Neuronal stem cell (in vitro differentiated cells): ENCODE results near the gene ULBP3.
A peak's percentile ranks its signal among the peaks of the same experiment; 100 is the strongest.
"Not testable (repeated sequence)": the region's sequence is repeated elsewhere in the genome, so short reads cannot be mapped to it uniquely, and the experiment has no call there.

ENCODE experiments used
- DNase-seq: peaks from one replicate; pipeline ENCODE4 v3.0.0-alpha.2; 2013; ENCODE audit warnings: low spot score
- H2AFZ ChIP-seq: one replicate; pipeline ENCODE4 v1.6.1; 2013; ENCODE audit warnings: mild to moderate bottlenecking, low read length, inconsistent platforms
- H2AK5ac ChIP-seq: 2 replicates; pipeline ENCODE4 v1.6.1; 2013; ENCODE audit warnings: low read depth, mild to moderate bottlenecking, inconsistent platforms, low read length, moderate library complexity, mixed read lengths
- H2BK120ac ChIP-seq: 2 replicates; pipeline ENCODE4 v1.6.1; 2013; ENCODE audit warnings: low read depth, mild to moderate bottlenecking, inconsistent platforms, low read length, moderate library complexity, mixed read lengths
- H2BK12ac ChIP-seq: one replicate; pipeline ENCODE4 v1.6.1; 2013; ENCODE audit warnings: low read length, inconsistent platforms
- H2BK15ac ChIP-seq: 2 replicates; pipeline ENCODE4 v1.6.1; 2013; ENCODE audit warnings: mild to moderate bottlenecking, low read length, inconsistent platforms, mixed read lengths
- H2BK5ac ChIP-seq: one replicate; pipeline ENCODE4 v1.6.1; 2013; ENCODE audit warnings: inconsistent platforms, mild to moderate bottlenecking, low read length, moderate library complexity
- H3K14ac ChIP-seq: one replicate; pipeline ENCODE4 v1.6.1; 2013; ENCODE audit warnings: low read length, inconsistent platforms
- H3K18ac ChIP-seq: 2 replicates; pipeline ENCODE4 v1.6.1; 2013; ENCODE audit warnings: low read length, inconsistent platforms
- H3K23ac ChIP-seq: 2 replicates; pipeline ENCODE4 v1.6.1; 2013; ENCODE audit warnings: low read depth, mild to moderate bottlenecking, mixed read lengths, low read length, inconsistent platforms; ENCODE audit not compliant: poor library complexity
- H3K27ac ChIP-seq: replicated peaks from 3 replicates; pipeline ENCODE4 v1.5.1; 2013; ENCODE audit warnings: low read length, inconsistent platforms
- H3K27me3 ChIP-seq, 3 experiments: 2 replicates each; pipeline ENCODE4 v1.6.1; 2013; ENCODE audit warnings: low read length in 3 of 3, mild to moderate bottlenecking in 2 of 3, inconsistent platforms in 1 of 3, low read depth in 1 of 3, mixed read lengths in 1 of 3, moderate library complexity in 1 of 3; ENCODE audit not compliant: control insufficient read depth in 3 of 3, insufficient read depth in 3 of 3
- H3K36me3 ChIP-seq, 2 donors: replicated peaks in 1 of 2; 2 replicates each; pipeline ENCODE4 v1.6.1; 2013; ENCODE audit warnings: low read length in 2 of 2; ENCODE audit not compliant: control insufficient read depth in 2 of 2, insufficient read depth in 2 of 2
- H3K4ac ChIP-seq: 2 replicates; pipeline ENCODE4 v1.6.1; 2013; ENCODE audit warnings: inconsistent platforms, mild to moderate bottlenecking, low read length, moderate library complexity
- H3K4me1 ChIP-seq, 2 donors: 1 replicate in 1 of 2; 2 replicates in 1 of 2; pipeline ENCODE4 v1.6.1; 2013; ENCODE audit warnings: low read length in 2 of 2, low read depth in 1 of 2; ENCODE audit not compliant: control insufficient read depth in 2 of 2, insufficient read depth in 1 of 2
- H3K4me2 ChIP-seq: one replicate; pipeline ENCODE4 v1.6.1; 2013; ENCODE audit warnings: mild to moderate bottlenecking, low read length, inconsistent platforms; ENCODE audit not compliant: insufficient read depth, poor library complexity, severe bottlenecking
- H3K4me3 ChIP-seq, 2 donors: 2 replicates each; pipeline ENCODE4 v1.5.1; 2013; ENCODE audit warnings: low read length in 2 of 2, mild to moderate bottlenecking in 2 of 2, inconsistent platforms in 1 of 2, moderate library complexity in 1 of 2
- H3K79me1 ChIP-seq: one replicate; pipeline ENCODE4 v1.6.1; 2013; ENCODE audit warnings: low read depth, mild to moderate bottlenecking, inconsistent platforms, low read length, moderate library complexity
- H3K9ac ChIP-seq: one replicate; pipeline ENCODE4 v1.6.1; 2013; ENCODE audit warnings: mild to moderate bottlenecking, low read depth, low read length, inconsistent platforms; ENCODE audit not compliant: poor library complexity
- H3K9me3 ChIP-seq, 2 donors: replicated peaks in 1 of 2; 2 replicates each; pipeline versions ENCODE3 to v1.6.1; 2013; ENCODE audit warnings: low read length in 2 of 2, mild to moderate bottlenecking in 2 of 2, inconsistent platforms in 1 of 2, low read depth in 1 of 2, mixed read lengths in 1 of 2, moderate library complexity in 1 of 2; ENCODE audit not compliant: control insufficient read depth in 2 of 2, insufficient read depth in 1 of 2
- H4K8ac ChIP-seq: one replicate; pipeline ENCODE4 v1.6.1; 2013; ENCODE audit warnings: low read depth, mild to moderate bottlenecking, inconsistent platforms, low read length, moderate library complexity
- H4K91ac ChIP-seq: one replicate; pipeline ENCODE4 v1.6.1; 2013; ENCODE audit warnings: low read length, low read depth, mild to moderate bottlenecking, inconsistent platforms; ENCODE audit not compliant: poor library complexity
- WGBS, 2 donors: extraction: QIAGEN DNeasy Blood & Tissue Kit; methylation state at CpG; one replicate each; pipeline ENCODE4 v1.1.7; 2013; ENCODE audit warnings: missing lambda C conversion rate in 2 of 2, mixed read lengths in 1 of 2; ENCODE audit not compliant: insufficient read length in 2 of 2, insufficient replicate concordance in 1 of 2; ENCODE audit errors: extremely low coverage in 2 of 2; 5-methylcytosine and 5-hydroxymethylcytosine counted together

Gene ULBP3

GRCh38 chr6:150074396-150075033 is 5.6 kb upstream of the ULBP3 start:
- H3K4me1 ChIP-seq, result peaks cover 6 to 27% of the 10 kb centered on the region in 2 donors
- H3K23ac ChIP-seq, H3K36me3 ChIP-seq, H3K27me3 ChIP-seq, H2BK5ac ChIP-seq, H3K14ac ChIP-seq, H3K9ac ChIP-seq, H3K4me3 ChIP-seq, H2BK120ac ChIP-seq, H3K79me1 ChIP-seq, H2BK12ac ChIP-seq, H4K8ac ChIP-seq, H3K18ac ChIP-seq, H3K27ac ChIP-seq, DNase-seq, H2BK15ac ChIP-seq, H2AFZ ChIP-seq, H3K9me3 ChIP-seq, H3K4ac ChIP-seq, H3K4me2 ChIP-seq, H2AK5ac ChIP-seq, H4K91ac ChIP-seq: not testable (repeated sequence)
- WGBS, 2 donors, result no CpG with 5 or more reads among the region's 4 CpGs

DNA sequence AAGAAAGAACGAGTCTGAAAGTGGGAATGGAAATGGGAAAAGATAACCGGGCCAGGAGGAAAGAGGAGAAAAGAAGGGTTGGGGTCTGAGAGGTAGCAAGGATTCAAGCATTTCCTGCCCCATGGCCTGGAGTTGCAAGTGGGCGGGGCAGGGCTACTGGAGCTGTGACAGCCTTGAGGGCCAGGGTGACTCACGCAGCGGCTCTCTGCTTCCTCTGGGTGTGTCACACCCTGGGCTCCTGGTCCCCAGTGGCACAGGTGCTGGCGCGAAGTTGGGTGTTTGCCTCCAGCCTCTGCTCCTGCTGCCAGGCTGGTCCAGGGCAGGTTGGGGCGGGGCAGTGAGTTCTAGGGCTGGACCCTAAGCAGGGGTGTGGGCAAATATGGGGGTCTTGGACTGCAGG is 3.3 kb upstream of the ULBP3 start:
- Histone ChIP-seq H4K91ac (no peak overlapping the region), H3K4me1 (peaks cover 9 to 33% of the 10 kb centered on the region in 2 donors), H2BK5ac (no peak overlapping the region), H3K9ac (no peak overlapping the region), H4K8ac (no peak overlapping the region), H3K27me3 (peaks cover 0 to 3% (median 2%) of the 10 kb centered on the region in 3 experiments), H3K23ac (peak overlapping the region; percentile 45), H3K4me3 (peak overlapping the region in 1 of 2 donors; percentile 18), H3K4me2 (no peak overlapping the region), H3K27ac (no peak overlapping the region), H2BK120ac (no peak overlapping the region), H3K9me3 (no peaks in the 10 kb centered on the region), H3K18ac (peak overlapping the region; percentile 8), H2AFZ (no peak overlapping the region), H3K36me3 (no peaks in the 10 kb centered on the region), H2AK5ac (no peak overlapping the region), H2BK15ac (no peak overlapping the region), H3K79me1 (peaks cover 2% of the 10 kb centered on the region), H2BK12ac (no peak overlapping the region), H3K4ac (no peak overlapping the region), H3K14ac (no peak overlapping the region)
- no peak for DNase-seq
- WGBS, 2 donors, result no CpG with 5 or more reads among the region's 8 CpGs

DNA sequence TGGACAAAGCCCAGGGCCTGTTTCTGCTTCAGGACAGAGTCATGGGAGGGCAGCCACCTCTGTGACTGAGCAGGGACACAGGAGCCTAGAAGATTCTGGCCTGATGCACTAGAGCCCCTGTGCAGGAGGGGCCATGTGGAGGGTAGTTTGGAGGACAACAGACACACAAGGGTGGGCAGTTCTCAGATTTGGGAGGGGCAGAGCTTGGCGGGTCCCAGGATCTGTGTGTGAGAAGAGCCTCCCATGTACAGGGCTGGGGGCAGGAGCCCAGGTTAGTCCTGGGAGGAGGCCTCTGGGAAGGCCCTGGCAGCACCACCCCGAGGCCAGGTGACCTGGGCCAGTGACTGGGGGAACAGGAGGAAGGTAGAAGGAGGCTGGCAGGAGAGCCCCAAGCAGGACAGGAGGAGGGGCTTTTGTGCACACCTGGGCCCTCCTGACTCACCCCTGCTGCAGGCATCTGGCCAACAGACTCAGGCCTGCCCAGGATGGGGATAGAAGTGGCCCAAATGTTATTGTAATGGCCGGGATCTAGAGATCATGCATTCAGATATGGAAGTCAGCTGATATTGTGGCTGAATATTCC is 1.4 kb upstream of the ULBP3 start:
- no peak overlapping the region for H3K4ac ChIP-seq
- no peak overlapping the region for H4K8ac ChIP-seq
- no peak overlapping the region for H4K91ac ChIP-seq
- WGBS, 2 donors, result no CpG with 5 or more reads among the region's 3 CpGs
- H3K9ac ChIP-seq, result no peak overlapping the region
- peaks cover 0 to 3% (median 2%) of the 10 kb centered on the region in 3 experiments for H3K27me3 ChIP-seq
- no peak overlapping the region for H3K23ac ChIP-seq
- peak overlapping the region; percentile 8 for H2BK120ac ChIP-seq
- no peaks in the 10 kb centered on the region for H3K9me3 ChIP-seq
- H3K27ac ChIP-seq, result no peak overlapping the region
- peaks cover 0 to under 1% of the 10 kb centered on the region in 2 donors for H3K36me3 ChIP-seq
- peak overlapping the region; percentile 1 for H2AK5ac ChIP-seq
- no peak overlapping the region for H2BK12ac ChIP-seq
- H3K18ac ChIP-seq, result no peak overlapping the region
- H3K14ac ChIP-seq, result no peak overlapping the region
- peaks cover 7 to 24% of the 10 kb centered on the region in 2 donors for H3K4me1 ChIP-seq
- no peak overlapping the region for H2BK5ac ChIP-seq
- H3K4me3 ChIP-seq, result no peak overlapping the region
- H2AFZ ChIP-seq, result peak overlapping the region; percentile 64
- peaks cover 2% of the 10 kb centered on the region for H3K79me1 ChIP-seq
- DNase-seq, result no peak
- H2BK15ac ChIP-seq, result peak overlapping the region; percentile 51
- H3K4me2 ChIP-seq, result no peak overlapping the region

DNA sequence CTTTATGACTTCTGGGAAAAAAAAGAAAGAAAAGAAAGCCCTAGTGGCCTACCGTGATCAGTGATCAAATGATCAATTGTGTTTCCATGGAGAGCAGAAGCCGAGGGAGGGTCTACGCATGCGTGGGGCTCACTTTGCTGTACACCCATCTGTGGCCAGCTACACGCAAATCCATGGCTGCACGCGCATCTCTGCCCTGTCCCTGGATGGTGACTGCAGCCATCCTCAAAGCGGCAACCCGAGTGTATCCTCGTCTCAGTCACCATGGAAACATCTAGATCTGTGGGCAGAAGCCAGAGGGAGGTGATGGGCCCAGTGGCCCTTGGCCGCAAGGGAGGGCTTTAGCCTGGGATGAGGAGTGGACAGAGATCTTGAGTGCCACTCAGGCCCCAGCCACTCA is 785 bp upstream of the ULBP3 start:
- WGBS, 2 donors, result no CpG with 5 or more reads among the region's 11 CpGs
- Histone ChIP-seq H3K4me3 (no peak overlapping the region), H3K27ac (no peak overlapping the region), H3K4me2 (no peak overlapping the region), H3K27me3 (peaks cover 0 to 3% (median 2%) of the 10 kb centered on the region in 3 experiments), H2BK120ac (peak overlapping the region; percentile 8), H2BK15ac (no peak overlapping the region), H3K4me1 (peaks cover 7 to 19% of the 10 kb centered on the region in 2 donors), H3K4ac (no peak overlapping the region), H3K23ac (no peak overlapping the region), H2BK12ac (no peak overlapping the region), H4K8ac (peak overlapping the region; percentile 92), H2AK5ac (peak overlapping the region; percentile 1), H4K91ac (no peak overlapping the region), H3K9ac (peak overlapping the region; percentile 32), H3K36me3 (peaks cover 4 to 6% of the 10 kb centered on the region in 2 donors), H3K9me3 (no peaks in the 10 kb centered on the region), H2BK5ac (no peak overlapping the region), H3K14ac (no peak overlapping the region), H2AFZ (peak overlapping the region; percentile 64), H3K18ac (no peak overlapping the region), H3K79me1 (peaks cover 2% of the 10 kb centered on the region)
- DNase-seq, result no peak
